RWPE1 (cell line): ENCODE results near the gene ARHGAP1.
"Not testable (repeated sequence)": the region's sequence is repeated elsewhere in the genome, so short reads cannot be mapped to it uniquely, and the experiment has no call there.

Source experiments
- CTCF ChIA-PET: fragments of 350-600 bp; sonication (Branson Sonifier 250); formaldehyde crosslinking; extraction: SDS; loops from one replicate; lab custom pipeline; 2021; lab: Yijun Ruan, JAX
- POLR2A ChIA-PET: fragments of 400-600 bp; formaldehyde crosslinking; extraction: SDS; loops from one replicate; lab custom pipeline; 2020; ENCODE audit warnings: antibody characterized with exemption; ENCODE audit not compliant: low non-redundant PET; lab: Yijun Ruan, JAX
- DNase-seq: peaks from one replicate; pipeline ENCODE4 v3.0.0; 2012; ENCODE audit warnings: low spot score
- H3K27ac ChIP-seq: fragments of 450-650 bp; 2 replicates; pipeline ENCODE4 v1.5.1; 2017
- TF ChIP-seq, protein P1 (sequence below): fragments of 450-650 bp; conservative IDR thresholded peaks from 2 replicates; pipeline ENCODE4 v1.5.1; 2017; ENCODE audit warnings: low read depth, mild to moderate bottlenecking

Gene ARHGAP1

GRCh38 chr11:46674463-46675287, 25.7 kb downstream of the ARHGAP1 start:
- ChIA-PET POLR2A (interaction anchor here (2.1 kb wide), 1 partner anchor 26 kb away, joined by 10 read pairs; the partner anchor contains the start of genes ARHGAP1 and ZNF408), CTCF (interaction anchor here (0.6 to 0.9 kb wide), 4 partner anchors 31 to 680 kb away, joined by 3 to 6 read pairs (median 4); no protein-coding TSS in a partner anchor)
- TF ChIP-seq, protein P1, sequence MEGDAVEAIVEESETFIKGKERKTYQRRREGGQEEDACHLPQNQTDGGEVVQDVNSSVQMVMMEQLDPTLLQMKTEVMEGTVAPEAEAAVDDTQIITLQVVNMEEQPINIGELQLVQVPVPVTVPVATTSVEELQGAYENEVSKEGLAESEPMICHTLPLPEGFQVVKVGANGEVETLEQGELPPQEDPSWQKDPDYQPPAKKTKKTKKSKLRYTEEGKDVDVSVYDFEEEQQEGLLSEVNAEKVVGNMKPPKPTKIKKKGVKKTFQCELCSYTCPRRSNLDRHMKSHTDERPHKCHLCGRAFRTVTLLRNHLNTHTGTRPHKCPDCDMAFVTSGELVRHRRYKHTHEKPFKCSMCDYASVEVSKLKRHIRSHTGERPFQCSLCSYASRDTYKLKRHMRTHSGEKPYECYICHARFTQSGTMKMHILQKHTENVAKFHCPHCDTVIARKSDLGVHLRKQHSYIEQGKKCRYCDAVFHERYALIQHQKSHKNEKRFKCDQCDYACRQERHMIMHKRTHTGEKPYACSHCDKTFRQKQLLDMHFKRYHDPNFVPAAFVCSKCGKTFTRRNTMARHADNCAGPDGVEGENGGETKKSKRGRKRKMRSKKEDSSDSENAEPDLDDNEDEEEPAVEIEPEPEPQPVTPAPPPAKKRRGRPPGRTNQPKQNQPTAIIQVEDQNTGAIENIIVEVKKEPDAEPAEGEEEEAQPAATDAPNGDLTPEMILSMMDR = no peak
- H3K27ac ChIP-seq = peak overlapping the region; percentile 85
- DNase-seq = no peak

GRCh38 chr11:46673713-46674462, 26.5 kb downstream of the ARHGAP1 start:
- no peak for DNase-seq
- TF ChIP-seq, protein P1 = no peak
- CTCF ChIA-PET = interaction anchor here (0.6 kb wide), 1 partner anchor 681 kb away, joined by 4 read pairs; no protein-coding TSS in a partner anchor
- POLR2A ChIA-PET = interaction anchor here (0.6 to 2.1 kb wide), 2 partner anchors 27 to 43 kb away, joined by 3 to 10 read pairs; partner anchors contain the start of genes ARHGAP1 and ZNF408
- peak overlapping the region; percentile 85 for H3K27ac ChIP-seq

GRCh38 chr11:46672381-46672839, 28.0 kb downstream of the ARHGAP1 start:
- DNase-seq = no peak
- POLR2A ChIA-PET = no interaction called here
- 0 out of 2 replicates have a peak overlapping the region, but pooled peaks have one; percentile 14 for H3K27ac ChIP-seq
- CTCF ChIA-PET = interaction anchor here (0.6 kb wide), 2 partner anchors 410 to 434 kb away, joined by 3 to 5 read pairs; no protein-coding TSS in a partner anchor
- TF ChIP-seq, protein P1 = no peak

- CTCF ChIA-PET = no interaction called here
- 0 out of 2 replicates have a peak overlapping the region, but pooled peaks have one; percentile 14 for H3K27ac ChIP-seq
- POLR2A ChIA-PET = no interaction called here
- TF ChIP-seq, protein P1 = no peak
- no peak for DNase-seq
These were observed 28.5 kb downstream of the ARHGAP1 start for GRCh38 chr11:46671958-46672315.

- CTCF ChIA-PET = interaction anchor here (0.7 kb wide), 1 partner anchor 57 kb away, joined by 4 read pairs; no protein-coding TSS in a partner anchor
- peak overlapping the region; percentile 36; the same call in 1 of the 2 replicates for H3K27ac ChIP-seq
- POLR2A ChIA-PET, DNase-seq: not testable (repeated sequence)
These were observed 29.9 kb downstream of the ARHGAP1 start for GRCh38 chr11:46670521-46670920.

DNA sequence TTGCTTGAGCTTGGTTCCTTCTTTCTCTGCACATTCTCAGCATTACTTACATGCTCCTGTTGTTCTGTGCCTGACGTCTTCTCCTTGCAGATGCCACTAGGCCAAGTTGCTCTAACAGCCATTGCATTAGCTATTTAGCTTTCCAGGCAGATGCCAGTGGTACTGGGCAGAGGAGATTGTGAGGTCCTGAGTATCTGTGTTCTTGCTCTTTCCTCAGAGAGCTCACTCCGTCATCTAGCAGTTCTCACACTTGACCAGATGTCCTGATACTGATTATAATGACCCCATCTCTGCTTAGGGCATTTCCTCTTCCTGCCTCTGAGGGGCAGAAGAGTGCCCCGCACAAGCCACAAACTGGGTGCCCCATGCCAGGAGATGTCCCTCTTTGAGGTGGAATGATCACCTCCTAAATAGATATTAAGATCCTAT, 30.7 kb downstream of the ARHGAP1 start:
- ChIA-PET POLR2A (no interaction called here), CTCF (interaction anchor here (0.5 to 0.6 kb wide), 2 partner anchors 24 to 27 kb away, joined by 3 to 4 read pairs; no protein-coding TSS in a partner anchor)
- DNase-seq = no peak

More for the DNA sequence above, 30.7 kb downstream of the ARHGAP1 start:
- H3K27ac ChIP-seq = no peak overlapping the region; the same call in 1 of the 2 replicates
- TF ChIP-seq, protein P1 = 0 out of 2 replicates have a peak, but pooled peaks have one; percentile 9
